A172 (cell line): ENCODE measurements around the gene GART. TPM values are rescaled to one million over a fixed set of nuclear protein-coding genes. Genes with fewer than 3 reads are reported as not detected.
A peak's percentile ranks its signal among the peaks of the same experiment; 100 is the strongest.
"Not testable (repeated sequence)": the region's sequence is repeated elsewhere in the genome, so short reads cannot be mapped to it uniquely, and the experiment has no call there.

Experiments
- DNase-seq: peaks from one replicate; pipeline ENCODE4 v3.0.0-alpha.2; 2015; ENCODE audit warnings: low spot score
- total RNA-seq: library from RNA; depleted of rRNA; stranded (reverse); fragments of >200 nt; shearing (Covaris generic); gene quantifications from 2 replicates; pipeline ENCODE4 v1.2.3, GENCODE V29; 2014; rRNA removed

GART gene
- 149 and 187 TPM in 2 replicates for total RNA-seq

DNA sequence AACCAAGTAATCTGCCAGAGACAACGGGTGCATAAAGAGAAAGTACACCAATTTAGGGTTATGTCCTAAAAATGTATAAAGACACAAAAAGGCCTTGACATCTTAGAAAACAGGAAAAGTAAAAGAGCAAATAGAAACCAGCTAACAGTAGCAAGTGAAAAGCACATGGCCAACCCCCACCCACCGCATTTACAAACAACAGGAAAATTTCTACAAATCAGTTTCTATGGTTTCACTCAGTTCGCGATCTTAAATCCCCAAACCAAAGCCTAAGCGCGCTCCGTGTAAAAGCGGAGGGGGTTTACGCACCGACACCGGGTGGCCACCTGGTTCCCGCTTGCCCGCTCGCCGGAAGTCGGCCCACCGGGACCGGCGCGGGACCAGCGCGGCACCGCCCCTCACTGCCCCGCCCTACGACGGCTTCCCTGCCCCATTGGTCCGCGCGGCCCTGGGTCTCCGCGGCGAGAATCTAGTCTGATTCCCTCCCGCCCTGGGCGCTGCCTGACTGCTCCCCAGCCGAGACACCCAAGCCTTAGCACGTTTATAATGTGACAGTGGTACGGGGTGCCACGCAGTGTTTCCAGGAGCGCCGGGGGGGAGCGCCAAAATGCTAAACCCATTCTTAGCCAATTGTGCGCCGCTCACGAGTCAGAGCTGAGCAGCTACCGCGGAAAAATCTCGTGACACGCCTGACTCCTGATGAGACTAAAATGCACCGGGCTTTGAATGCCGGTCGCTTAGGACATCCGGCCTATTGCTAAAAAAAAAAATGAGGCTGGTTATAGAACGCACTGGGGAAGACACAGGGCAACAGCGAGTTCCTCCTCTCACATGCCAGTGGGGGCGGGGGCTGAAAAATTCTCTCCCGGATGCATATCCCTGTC lies at the start of gene GART:
TSS of gene GART (minus strand) at position 362 of the 884 bp plus-strand sequence. CDS start 2,802 bp downstream, outside the sequence.
- DNase-seq, result peak; percentile 83

DNA sequence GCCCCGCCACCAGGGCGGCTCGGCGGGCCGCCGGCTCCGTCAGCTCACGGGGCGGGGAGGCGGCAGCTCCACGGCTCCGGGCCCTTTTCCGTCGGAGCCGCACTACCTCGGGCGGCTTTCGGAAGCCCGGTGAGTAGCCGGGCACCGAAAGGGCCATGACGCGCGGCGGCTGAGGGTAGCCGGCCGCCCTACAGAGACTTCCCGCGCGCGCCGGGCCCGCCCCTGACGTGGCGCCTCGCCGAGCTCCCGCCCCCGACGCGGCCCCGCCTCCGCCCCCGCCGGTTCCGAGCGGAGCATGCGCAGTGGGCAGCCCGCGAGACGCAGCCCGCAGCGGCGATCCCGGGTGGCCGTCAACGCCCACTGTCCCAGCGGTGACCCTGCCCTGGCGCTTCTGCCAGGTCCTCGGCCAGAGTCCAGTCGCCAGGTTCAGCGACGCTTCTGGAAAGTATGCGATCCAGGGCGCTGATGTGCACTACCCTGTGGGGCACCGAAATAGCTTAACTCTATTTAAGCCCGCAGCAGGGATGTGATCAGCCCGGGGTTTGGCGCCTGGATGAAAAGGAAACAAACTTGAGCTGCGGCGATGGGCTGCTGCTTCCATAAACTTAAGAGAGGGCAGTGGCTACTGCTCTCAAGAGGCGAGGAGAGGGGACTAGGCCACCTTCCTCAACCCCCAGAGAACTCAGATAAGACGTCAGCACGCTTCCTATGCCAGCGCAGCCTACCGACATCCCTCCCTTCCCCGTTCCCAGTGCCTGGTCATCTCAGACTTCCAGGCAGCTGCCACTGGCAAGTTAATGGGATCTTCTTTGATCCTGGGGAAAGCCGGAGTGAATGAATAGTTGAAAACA lies 46.8 kb upstream of the GART start, which contains the start of gene DONSON:
TSS of gene DONSON (minus strand) at position 200 of the 851 bp plus-strand sequence. CDS start at position 157, 43 bp downstream.
- peak; percentile 83 for DNase-seq

DNA sequence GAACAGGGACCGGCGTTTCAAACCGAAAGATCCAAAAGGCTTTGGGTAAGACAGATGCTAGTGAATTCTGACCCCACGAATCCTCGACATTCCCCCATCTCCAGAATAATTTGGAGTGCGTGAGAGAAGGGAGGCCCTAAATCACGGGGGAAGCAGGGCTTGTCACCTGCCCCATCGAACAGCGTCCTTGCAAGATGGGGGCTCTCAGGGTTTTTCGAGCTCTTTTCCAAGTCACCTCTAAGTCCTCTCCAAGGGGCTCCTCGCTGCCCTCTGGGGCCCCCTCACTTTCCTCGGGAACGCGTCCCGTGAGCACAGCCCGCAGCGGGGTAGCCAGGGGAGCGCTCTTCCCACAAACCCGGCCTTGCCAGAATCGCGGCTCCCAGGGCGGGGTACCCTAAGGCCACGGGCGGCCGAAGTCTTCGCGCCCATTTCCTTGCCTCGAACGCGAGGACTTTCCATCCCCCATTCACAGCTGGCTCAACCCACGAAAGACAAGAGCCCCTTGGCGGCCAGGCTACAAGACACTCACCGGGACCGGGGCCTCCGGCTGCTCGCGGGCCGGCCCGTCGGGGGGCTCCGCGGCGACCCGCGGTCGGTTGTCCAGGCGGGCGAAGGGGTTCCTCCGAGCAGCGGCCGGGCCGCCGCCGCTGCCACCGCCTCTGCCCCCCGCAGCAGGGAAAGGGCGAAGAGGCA lies 46.0 kb upstream of the GART start:
- DNase-seq, result peak; percentile 51

DNA sequence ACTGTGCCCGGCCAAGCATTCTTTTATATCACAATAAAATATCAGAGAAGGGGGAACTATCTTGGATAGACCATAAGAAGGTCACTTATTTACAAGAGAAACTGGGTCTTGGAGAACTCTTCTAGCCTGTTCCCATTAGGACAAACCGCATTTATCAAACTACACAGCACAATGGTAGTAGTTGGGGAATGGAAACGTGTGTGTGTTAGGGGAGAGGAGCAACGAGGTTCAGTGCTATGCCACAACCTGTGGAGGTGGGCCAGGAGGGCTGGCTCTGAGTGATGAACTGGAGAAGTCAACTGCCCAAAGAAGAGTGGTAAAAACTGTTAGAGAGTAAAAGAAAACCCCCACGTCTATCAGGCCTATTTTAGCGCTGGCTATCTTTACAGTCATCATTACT lies 45.0 kb upstream of the GART start:
- peak; percentile 17 for DNase-seq

DNA sequence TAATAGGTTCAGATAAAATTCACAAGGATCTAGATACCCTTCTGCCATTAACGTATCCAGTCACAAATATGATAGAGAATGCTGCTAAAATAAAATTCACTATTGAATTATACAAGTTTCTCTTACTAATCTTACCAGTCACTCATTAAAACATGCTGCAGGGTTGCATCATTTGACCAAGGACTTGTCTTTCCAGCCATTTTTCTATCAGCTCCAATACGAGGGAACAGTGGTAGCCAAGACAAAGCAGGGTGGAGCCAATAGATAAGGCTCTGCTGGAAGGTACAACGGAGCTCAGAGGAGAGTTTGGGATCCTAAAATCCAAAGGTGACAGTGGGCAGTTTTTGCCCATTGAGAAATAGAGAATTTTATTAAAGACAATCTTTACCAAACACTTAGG lies 42.5 kb upstream of the GART start:
- no peak for DNase-seq

DNA sequence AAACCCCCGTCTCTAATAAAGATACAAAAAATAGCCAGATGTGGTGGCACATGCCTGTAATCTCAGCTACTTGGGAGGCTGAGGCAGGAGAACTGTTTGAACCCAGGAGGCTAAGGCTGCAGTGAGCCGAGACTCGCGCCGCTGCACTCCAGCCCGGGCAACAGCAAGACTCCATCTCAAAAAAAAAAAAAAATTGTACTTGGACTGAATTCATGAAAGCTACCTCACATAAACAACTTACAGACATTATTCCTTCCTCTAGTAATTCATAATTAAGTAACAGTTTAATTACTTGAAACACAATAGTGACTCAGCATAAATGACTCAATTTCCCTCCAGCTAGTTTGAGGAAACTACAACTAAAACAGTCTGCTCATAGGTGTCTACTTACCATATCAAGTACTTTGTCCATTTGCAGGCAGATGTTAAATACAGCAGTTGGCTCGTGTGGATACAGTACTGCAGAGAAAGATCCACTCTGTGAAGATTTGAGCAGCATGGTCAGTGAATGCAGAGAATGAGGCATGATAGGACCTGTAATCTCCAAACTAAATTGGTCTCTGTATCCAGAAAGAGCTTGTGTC lies 37.1 kb upstream of the GART start:
- DNase-seq, result peak; percentile 14

DNA sequence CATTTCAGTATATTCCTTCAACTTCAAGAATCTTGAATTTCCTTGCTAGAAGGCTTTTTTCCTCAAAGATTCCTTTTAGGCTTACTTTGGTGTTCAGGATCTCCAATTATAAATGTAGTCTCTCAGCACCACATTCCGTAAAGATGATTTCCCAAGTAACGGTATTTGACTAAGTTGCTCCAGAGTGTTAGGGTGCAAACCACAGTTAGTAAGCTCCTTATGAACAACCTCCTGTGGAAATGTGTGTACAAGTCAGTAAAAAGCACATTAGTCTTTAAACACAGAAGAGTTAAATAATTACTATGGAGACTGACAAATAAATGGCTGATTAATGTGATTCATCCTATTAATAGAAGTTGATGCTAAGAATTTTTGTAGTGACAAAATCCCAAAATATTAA lies 36.3 kb upstream of the GART start:
- DNase-seq, result no peak

DNA sequence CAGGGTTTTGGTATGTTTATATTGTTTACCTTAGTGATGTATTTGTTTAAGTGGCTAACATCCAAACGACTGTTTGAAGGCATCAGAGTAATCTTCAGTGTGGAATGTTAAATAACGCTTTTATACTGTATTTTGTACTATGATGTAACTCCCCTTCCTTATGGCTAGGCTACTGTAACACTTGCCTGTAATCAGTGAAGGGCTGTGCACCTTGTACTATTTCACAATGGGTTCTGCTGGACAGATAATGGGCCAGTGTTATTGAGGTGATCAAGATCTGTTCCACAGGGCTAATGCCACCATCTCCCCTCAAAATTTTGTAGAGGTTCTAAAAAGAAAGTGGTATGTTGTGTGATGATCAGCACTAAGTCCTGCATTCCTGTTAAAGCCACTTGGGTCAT lies 34.8 kb upstream of the GART start:
- not testable (repeated sequence) for DNase-seq

DNA sequence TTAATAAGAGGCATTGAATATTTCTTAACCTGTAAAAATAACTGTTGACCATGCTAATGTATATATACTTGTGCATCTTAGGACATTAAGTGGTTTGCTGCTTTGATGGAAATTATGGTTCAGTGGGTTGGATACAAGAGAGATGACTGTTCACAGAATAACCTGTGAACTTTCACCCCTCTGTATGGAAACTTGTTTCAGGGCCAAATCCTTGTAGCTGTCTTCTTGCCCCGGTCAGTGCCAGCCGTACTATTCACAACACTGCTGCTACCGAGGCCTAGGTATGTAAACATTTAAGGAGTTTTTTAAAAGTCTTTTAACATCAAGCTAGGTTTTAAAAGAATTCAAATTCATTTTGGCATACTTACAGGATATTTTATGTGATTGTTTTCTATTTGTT lies 30.4 kb upstream of the GART start:
- DNase-seq, result no peak

DNA sequence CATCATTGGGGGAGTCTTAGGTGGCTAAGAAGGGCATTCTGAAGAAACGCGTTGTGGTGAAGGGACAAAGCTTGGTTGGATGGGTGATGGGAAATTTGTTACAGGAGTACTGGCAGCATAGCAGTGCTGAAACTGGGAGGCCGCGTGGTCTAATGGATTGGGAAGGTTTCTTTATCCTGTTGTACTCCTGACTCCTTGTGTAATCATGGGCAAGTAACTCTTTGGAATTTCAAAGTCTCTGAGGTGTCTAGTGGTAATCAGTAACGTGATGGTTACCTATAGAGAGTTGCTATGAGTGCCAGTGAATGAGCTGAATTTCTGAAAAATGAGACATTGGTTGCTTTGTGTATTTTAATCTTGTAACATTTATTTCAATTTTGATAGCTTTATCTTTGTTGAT lies 28.1 kb upstream of the GART start:
- no peak for DNase-seq

DNA sequence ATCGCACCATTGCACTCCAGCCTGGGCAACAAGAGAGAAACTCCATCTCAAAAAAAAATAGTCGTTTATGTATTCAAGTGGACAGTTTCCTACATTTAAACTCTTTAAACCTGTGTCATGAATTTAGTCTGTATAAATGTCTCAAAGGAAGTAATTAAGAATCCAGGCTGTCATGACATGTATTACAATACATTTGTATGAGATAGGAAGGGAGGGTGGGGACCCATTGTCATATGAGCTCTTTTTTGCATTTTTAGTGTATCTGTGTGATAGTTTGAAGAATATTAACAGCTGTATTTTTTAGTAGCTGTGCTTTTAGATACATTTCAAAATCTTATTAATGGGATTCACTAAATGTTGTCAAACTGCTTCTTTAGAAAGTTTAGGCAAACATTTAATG lies 26.5 kb upstream of the GART start:
- no peak for DNase-seq

DNA sequence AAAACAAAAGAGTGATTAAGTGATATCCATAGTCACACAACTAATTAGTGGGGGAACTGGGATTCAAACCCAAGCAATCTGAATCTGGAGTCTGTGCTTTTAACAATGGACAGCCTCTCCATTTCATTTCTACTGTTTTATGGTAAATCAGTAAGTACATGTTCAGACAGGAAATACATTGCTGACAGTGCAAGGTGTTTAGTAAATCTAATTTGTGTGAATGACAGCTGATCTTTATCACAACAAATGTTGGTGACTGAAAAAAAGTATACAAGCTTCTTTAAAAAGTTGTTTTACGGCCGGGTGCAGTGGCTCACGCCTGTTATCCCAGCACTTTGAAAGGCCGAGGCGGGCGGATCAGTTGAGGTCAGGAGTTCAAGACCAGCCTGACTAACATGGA lies 26.0 kb upstream of the GART start:
- DNase-seq, result no peak

DNA sequence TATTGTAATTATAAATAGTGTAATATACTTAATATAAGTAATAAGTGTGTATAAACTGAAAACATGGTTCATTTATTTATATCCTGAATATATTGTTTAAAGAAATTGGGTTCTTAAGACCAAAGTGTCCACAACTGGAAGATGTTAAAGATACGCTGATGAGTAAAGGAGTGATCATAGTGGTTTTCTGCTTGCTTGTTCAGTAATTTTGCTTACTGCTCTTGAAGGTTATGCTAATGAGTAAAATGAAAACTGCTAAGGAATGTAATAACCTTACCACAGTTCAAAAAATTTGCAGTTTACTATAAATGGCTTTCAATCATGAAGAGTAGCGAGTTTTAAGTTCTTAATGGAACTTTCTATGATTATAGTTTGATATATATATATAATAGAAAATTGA lies 24.6 kb upstream of the GART start:
- no peak for DNase-seq

DNA sequence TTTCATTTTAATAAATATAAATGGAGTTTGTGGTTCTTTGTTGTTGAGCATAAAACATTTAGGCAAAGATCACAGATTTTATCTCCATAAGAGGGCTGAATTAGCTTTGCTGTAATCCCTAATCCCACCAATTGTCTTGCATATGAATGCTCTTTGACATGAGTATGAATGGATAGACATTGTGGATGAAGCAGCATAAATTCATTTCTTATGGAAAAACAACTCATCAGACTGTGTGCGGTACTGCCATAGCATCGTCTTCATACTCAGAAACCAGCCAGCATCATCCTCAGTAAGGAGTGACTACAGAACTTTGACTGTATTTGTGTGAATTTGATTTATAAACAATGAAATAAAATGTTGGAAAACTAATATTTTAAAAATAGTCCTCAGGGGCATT lies 20.5 kb upstream of the GART start:
- no peak for DNase-seq

DNA sequence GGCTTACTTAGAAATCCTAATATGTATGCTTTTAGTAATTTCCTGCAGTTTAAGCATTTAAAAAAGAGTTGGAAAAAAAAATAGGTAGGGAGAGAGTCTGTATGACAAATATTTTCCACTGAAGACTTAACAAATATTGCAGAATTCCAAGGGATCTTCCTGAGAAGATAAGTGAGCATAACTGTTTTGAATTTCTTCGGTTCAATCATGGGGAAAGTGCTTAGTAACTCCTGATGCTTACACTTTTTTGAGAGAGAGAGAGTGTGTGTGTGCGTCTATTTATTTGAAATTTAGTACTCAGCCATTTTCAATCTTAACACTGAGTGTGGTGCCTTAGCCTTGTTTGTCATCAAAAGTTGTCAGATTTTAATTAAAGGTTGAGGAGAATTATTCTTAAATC lies 19.5 kb upstream of the GART start:
- DNase-seq, result no peak

DNA sequence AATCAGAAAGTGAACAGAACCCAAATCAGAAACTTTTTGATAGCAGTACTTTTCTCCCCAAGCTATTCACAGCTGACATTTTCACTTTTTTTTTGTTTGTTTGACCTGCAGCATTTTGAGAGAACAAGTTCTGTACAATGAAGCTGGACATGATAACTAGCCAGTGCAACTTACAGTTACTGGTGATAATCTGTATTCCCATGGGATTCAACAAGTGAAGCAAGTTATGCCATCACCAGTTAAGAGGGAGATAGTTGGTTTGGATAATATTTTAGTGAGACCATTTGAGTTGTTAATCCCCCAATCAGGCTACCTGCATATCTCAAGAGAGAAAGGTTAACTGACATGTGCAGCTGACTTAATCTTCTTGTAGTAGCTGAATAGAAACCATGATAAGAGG lies 19.0 kb upstream of the GART start:
- DNase-seq, result no peak

DNA sequence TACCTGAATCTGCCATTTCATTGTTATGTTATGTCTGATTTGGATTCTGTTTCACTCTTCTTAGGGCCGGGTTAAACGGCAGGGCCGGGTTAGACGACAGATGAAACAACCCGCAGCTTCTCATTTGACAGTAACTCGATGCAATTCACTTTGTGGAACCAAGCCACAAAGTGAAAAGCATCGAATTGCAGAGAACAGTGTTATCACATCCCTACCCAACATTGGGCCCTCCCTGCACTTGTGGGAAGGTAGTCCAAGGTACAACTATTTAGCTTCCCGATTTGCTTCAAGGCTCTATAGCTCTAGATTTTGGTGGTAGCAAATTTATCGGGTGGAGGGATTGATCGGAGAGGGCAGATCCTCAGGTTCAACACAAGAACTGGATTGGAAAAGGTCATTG lies 17.9 kb upstream of the GART start:
- no peak for DNase-seq

DNA sequence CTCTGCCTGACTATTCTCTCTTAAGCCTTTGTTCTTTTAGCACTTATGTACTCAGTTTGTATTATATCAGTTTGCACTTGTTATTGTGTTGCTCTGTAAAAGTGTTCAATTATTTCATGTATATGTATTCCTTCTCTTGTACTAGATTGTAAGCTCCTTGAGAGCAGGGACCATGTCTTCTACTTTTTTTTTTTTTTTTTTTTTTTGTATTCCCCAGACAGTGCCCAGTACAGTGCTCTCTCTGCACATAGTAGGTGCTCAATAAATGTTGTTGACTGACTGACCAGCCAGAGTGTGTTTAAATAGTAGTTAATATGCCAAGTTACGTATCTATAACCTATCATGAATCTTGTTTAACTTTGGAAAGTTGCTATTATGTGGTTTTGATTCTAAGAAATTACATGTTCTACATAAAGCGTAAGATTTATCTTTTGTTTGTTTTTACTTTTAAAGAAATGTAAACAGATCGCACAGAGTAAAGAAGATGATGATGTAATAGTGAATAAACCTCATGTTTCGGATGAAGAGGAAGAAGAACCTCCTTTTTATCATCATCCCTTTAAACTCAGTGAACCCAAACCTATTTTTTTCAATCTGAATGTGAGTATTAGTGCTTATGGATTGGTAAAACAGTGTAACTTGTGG lies 17.0 kb upstream of the GART start:
- no peak for DNase-seq

DNA sequence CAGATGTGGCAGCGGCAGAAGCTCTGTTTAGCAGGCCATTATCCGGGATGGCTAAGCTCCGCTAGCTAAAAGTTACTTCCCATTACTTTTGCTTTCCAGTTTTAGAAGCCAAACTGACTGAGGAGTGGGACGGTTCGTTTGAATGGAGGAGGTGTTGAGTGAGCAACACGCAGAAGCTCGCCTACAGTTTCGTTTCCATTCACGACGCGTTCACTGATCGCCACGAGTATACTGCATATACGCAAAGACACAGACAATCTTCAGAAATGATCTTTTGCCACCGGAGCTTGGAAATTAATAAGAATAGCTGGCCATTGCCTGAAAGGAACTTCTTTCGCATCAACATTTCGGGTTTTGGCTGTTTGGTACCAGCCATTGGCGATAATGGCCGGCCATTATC lies 15.5 kb upstream of the GART start:
- DNase-seq, result no peak

DNA sequence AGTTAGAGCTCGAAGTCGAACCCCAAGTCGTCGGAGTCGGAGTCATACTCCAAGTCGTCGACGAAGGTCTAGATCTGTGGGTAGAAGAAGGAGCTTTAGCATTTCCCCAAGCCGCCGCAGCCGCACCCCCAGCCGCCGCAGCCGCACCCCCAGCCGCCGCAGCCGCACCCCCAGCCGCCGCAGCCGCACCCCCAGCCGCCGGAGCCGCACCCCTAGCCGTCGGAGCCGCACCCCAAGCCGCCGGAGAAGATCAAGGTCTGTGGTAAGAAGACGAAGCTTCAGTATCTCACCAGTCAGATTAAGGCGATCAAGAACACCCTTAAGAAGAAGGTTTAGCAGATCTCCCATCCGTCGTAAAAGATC lies 13.0 kb upstream of the GART start:
- DNase-seq, result no peak

DNA sequence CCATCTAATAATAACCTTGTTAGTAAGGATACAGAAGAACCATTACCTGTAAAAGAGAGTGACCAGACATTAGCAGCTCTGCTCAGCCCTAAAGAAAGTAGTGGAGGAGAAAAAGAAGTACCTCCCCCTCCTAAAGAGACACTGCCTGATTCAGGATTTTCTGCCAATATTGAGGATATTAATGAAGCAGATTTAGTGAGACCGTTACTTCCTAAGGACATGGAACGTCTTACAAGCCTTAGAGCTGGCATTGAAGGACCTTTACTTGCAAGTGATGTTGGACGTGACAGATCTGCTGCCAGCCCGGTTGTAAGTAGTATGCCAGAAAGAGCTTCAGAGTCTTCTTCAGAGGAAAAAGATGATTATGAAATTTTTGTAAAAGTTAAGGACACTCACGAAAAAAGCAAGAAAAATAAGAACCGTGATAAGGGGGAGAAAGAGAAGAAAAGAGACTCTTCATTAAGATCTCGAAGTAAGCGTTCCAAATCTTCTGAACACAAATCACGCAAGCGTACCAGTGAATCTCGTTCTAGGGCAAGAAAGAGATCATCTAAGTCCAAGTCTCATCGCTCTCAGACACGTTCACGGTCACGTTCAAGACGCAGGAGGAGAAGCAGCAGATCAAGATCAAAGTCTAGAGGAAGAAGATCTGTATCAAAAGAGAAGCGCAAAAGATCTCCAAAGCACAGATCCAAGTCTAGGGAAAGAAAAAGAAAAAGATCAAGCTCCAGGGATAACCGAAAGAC lies 12.5 kb upstream of the GART start:
- no peak for DNase-seq
